Measurements from ENCODE around the gene DDX1. TPM values are rescaled to one million over a fixed set of nuclear protein-coding genes. Genes with fewer than 3 reads are reported as not detected.

DDX1 gene
- total and polyA plus RNA-seq, 2 donors from 2014 or later, result 84.0 to 90.0 TPM

- Histone ChIP-seq H3K9me3 (ENCODE audit: control insufficient read depth in 2 of 3, insufficient read depth in 1 of 3, low read length in 3 of 3) (no peaks in the 10 kb centered on the region), H3K4me1 (ENCODE audit: control insufficient read depth in 2 of 3, insufficient read depth in 2 of 3, low read depth in 1 of 3, low read length in 3 of 3) (peaks cover 0 to 8% (median 4%) of the 10 kb centered on the region in 3 donors), H3K36me3 (ENCODE audit: control insufficient read depth in 2 of 3, insufficient read depth in 3 of 3, low read length in 3 of 3) (peaks cover 0 to 4% (median 3%) of the 10 kb centered on the region in 3 donors), H3K27me3 (ENCODE audit: control insufficient read depth, insufficient read depth, low read length) (no peaks in the 10 kb centered on the region), H3K27ac (ENCODE audit: low read depth in 2 of 2, low read length in 2 of 2) (no peak overlapping the region), H3K4me3 (ENCODE audit: low read length in 3 of 3) (no peak overlapping the region), H3K9ac (ENCODE audit: low read length in 3 of 3) (no peak overlapping the region)
- intact Hi-C loops (cut with DNase I), result no loop called here
- TF ChIP-seq, protein P1, sequence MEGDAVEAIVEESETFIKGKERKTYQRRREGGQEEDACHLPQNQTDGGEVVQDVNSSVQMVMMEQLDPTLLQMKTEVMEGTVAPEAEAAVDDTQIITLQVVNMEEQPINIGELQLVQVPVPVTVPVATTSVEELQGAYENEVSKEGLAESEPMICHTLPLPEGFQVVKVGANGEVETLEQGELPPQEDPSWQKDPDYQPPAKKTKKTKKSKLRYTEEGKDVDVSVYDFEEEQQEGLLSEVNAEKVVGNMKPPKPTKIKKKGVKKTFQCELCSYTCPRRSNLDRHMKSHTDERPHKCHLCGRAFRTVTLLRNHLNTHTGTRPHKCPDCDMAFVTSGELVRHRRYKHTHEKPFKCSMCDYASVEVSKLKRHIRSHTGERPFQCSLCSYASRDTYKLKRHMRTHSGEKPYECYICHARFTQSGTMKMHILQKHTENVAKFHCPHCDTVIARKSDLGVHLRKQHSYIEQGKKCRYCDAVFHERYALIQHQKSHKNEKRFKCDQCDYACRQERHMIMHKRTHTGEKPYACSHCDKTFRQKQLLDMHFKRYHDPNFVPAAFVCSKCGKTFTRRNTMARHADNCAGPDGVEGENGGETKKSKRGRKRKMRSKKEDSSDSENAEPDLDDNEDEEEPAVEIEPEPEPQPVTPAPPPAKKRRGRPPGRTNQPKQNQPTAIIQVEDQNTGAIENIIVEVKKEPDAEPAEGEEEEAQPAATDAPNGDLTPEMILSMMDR (IDR thresholded peaks at IDR 0.05; ENCODE audit: borderline replicate concordance, extremely low read depth, insufficient read depth), result no peak
- DNase-seq, result no peak
- FAIRE-seq, result no peak
These were observed 35.2 kb upstream of the DDX1 start for GRCh38 chr2:15556311-15556930.

DNA sequence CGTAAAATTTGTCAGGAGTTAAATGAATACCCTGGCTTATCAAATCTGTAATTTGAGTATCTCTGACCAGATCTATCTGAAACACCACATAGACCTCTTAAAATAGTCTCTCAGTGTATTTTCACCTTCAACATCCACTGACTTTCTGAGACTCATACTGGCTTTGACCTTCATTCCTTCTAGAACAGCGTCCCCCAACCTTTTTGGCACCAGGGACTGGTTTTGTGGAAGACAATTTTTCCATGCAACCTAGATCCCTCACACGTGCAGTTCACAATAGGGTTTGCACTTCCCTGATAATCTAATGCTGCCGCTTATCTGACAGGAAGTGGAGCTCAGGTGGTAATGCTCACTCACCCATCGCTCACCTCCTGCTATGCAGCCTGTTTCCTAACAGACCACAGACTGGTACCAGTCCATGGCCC is 33.8 kb upstream of the DDX1 start:
- Histone ChIP-seq H3K36me3 (ENCODE audit: control insufficient read depth in 2 of 3, insufficient read depth in 3 of 3, low read length in 3 of 3) (peaks cover 0 to 3% (median 0%) of the 10 kb centered on the region in 3 donors), H3K27ac (ENCODE audit: low read depth in 2 of 2, low read length in 2 of 2) (no peak overlapping the region), H3K9me3 (ENCODE audit: control insufficient read depth in 2 of 3, insufficient read depth in 1 of 3, low read length in 3 of 3) (no peaks in the 10 kb centered on the region), H3K4me1 (ENCODE audit: control insufficient read depth in 2 of 3, insufficient read depth in 2 of 3, low read depth in 1 of 3, low read length in 3 of 3) (peaks cover 0 to 8% (median 4%) of the 10 kb centered on the region in 3 donors), H3K4me3 (ENCODE audit: low read length in 3 of 3) (no peak overlapping the region), H3K9ac (ENCODE audit: low read length in 3 of 3) (no peak overlapping the region), H3K27me3 (ENCODE audit: control insufficient read depth, insufficient read depth, low read length) (no peaks in the 10 kb centered on the region)
- DNase-seq (no peak), FAIRE-seq (no peak)
- intact Hi-C loops (cut with DNase I), result no loop called here
- TF ChIP-seq, protein P1 (IDR thresholded peaks at IDR 0.05; ENCODE audit: borderline replicate concordance, extremely low read depth, insufficient read depth), result no peak

- DNase-seq, result no peak
- TF ChIP-seq, protein P1 (IDR thresholded peaks at IDR 0.05; ENCODE audit: borderline replicate concordance, extremely low read depth, insufficient read depth), result no peak
- no peaks in the 10 kb centered on the region for H3K9me3 ChIP-seq (ENCODE audit: control insufficient read depth in 2 of 3, insufficient read depth in 1 of 3, low read length in 3 of 3)
- no peak for FAIRE-seq
- no peak overlapping the region for H3K27ac ChIP-seq (ENCODE audit: low read depth in 2 of 2, low read length in 2 of 2)
- intact Hi-C loops (cut with DNase I), result no loop called here
- H3K36me3 ChIP-seq (ENCODE audit: control insufficient read depth in 2 of 3, insufficient read depth in 3 of 3, low read length in 3 of 3), result peaks cover 0 to 3% (median 0%) of the 10 kb centered on the region in 3 donors
- H3K9ac ChIP-seq (ENCODE audit: low read length in 3 of 3), result no peak overlapping the region
- H3K27me3 ChIP-seq (ENCODE audit: control insufficient read depth, insufficient read depth, low read length), result no peaks in the 10 kb centered on the region
- peak overlapping the region; percentile 77 to 95 (median 92) for H3K4me3 ChIP-seq (ENCODE audit: low read length in 3 of 3)
- peaks cover 0 to 8% (median 4%) of the 10 kb centered on the region in 3 donors for H3K4me1 ChIP-seq (ENCODE audit: control insufficient read depth in 2 of 3, insufficient read depth in 2 of 3, low read depth in 1 of 3, low read length in 3 of 3)
These were observed 32.1 kb upstream of the DDX1 start for GRCh38 chr2:15559379-15560139.

All from kidney (tissue), 14 donors.